A549 (cell line): ENCODE results near the gene LGMN. TPM values are rescaled to one million over a fixed set of nuclear protein-coding genes. Genes with fewer than 3 reads are reported as not detected.

Experiments
- BHLHE40 ChIP-seq: IDR thresholded peaks from 2 replicates; pipeline ENCODE4 v1.6.1; 2012; ENCODE audit warnings: low read depth, low read length, inconsistent platforms
- CBX2 ChIP-seq: fragments of 200-600 bp; sonication (generic); IDR thresholded peaks from 2 replicates; pipeline ENCODE4 v1.6.1; 2016; ENCODE audit warnings: low read depth, mild to moderate bottlenecking, borderline replicate concordance
- CBX8 ChIP-seq: fragments of 200-600 bp; sonication (generic); IDR thresholded peaks from 2 replicates; pipeline ENCODE4 v1.6.1; 2016
- CEBPB ChIP-seq, 2 experiments: fragments of >200 bp in 1 of 2; sonication (Bioruptor Twin) in 1 of 2; formaldehyde crosslinking in 1 of 2; IDR thresholded peaks; 2 replicates each; pipeline ENCODE4 v1.6.1; 2012 to 2016
- CHD4 ChIP-seq: fragments of 200-600 bp; sonication (generic); IDR thresholded peaks from 2 replicates; pipeline ENCODE4 v1.6.1; 2016; ENCODE audit warnings: antibody characterized with exemption, mild to moderate bottlenecking, borderline replicate concordance
- EHF ChIP-seq: fragments of 250-450 bp; sonication (Bioruptor Pico); IDR thresholded peaks from 2 replicates; pipeline ENCODE4 v1.5.0; 2020; ENCODE audit warnings: mild to moderate bottlenecking
- EHMT2 ChIP-seq: fragments of 200-600 bp; sonication (generic); IDR thresholded peaks from 2 replicates; pipeline ENCODE4 v1.6.1; 2016; ENCODE audit warnings: antibody characterized with exemption, low read depth, mild to moderate bottlenecking, moderate library complexity
- EP300 ChIP-seq, 2 experiments: fragments of >200 bp; sonication (Bioruptor Twin); formaldehyde crosslinking; IDR thresholded peaks; 2 replicates in 1 of 2; 3 replicates in 1 of 2; pipeline ENCODE4 v1.6.1; 2016 to 2017
- ESRRA ChIP-seq: fragments of 150-350 bp; IDR thresholded peaks from 2 replicates; pipeline ENCODE4 v1.6.1; 2014; ENCODE audit warnings: mild to moderate bottlenecking, low read length, borderline replicate concordance
- FOSB ChIP-seq: fragments of 250-450 bp; sonication (Bioruptor Pico); IDR thresholded peaks from 2 replicates; pipeline ENCODE4 v1.5.0; 2020; ENCODE audit warnings: mild to moderate bottlenecking, moderate library complexity
- GATA3 ChIP-seq: IDR thresholded peaks from 2 replicates; pipeline ENCODE4 v1.6.1; 2012; ENCODE audit warnings: borderline replicate concordance
- HOXA7 ChIP-seq: fragments of 250-450 bp; sonication (Bioruptor Pico); IDR thresholded peaks from 2 replicates; pipeline ENCODE4 v1.5.0; 2020; ENCODE audit warnings: mild to moderate bottlenecking, moderate library complexity
- JUN ChIP-seq, 2 experiments: fragments of >200 bp; sonication (Bioruptor Twin); formaldehyde crosslinking; IDR thresholded peaks; 2 replicates in 1 of 2; 3 replicates in 1 of 2; pipeline ENCODE4 v1.6.1; 2016 to 2017
- KDM1A ChIP-seq: fragments of 200-600 bp; sonication (generic); IDR thresholded peaks from 2 replicates; pipeline ENCODE4 v1.6.1; 2016; ENCODE audit warnings: low read depth, mild to moderate bottlenecking
- KDM5A ChIP-seq: fragments of 200-600 bp; sonication (generic); IDR thresholded peaks from 2 replicates; pipeline ENCODE4 v1.6.1; 2016; ENCODE audit warnings: antibody characterized with exemption, mild to moderate bottlenecking
- MAFK ChIP-seq: fragments of 450-650 bp; IDR thresholded peaks from 2 replicates; pipeline ENCODE4 v1.6.1; 2014; ENCODE audit not compliant: partially characterized antibody
- MYC ChIP-seq: IDR thresholded peaks from 2 replicates; pipeline ENCODE4 v1.6.1; 2012; ENCODE audit warnings: mild to moderate bottlenecking, inconsistent platforms, low read length, improper control_type of control experiment, borderline replicate concordance
- NPAS2 ChIP-seq: fragments of 250-450 bp; sonication (Bioruptor Pico); IDR thresholded peaks from 2 replicates; pipeline ENCODE4 v1.8.0; 2022; ENCODE audit warnings: mild to moderate bottlenecking, moderate library complexity, borderline replicate concordance
- NR3C1 ChIP-seq: fragments of >200 bp; sonication (Bioruptor Twin); formaldehyde crosslinking; IDR thresholded peaks from 3 replicates; pipeline ENCODE4 v1.6.1; 2017
- PHF8 ChIP-seq: fragments of 200-600 bp; sonication (generic); IDR thresholded peaks from 2 replicates; pipeline ENCODE4 v1.6.1; 2016; ENCODE audit warnings: low read depth, mild to moderate bottlenecking, antibody characterized with exemption, moderate library complexity, borderline replicate concordance
- RARB ChIP-seq: fragments of 250-450 bp; sonication (Bioruptor Pico); IDR thresholded peaks from 2 replicates; pipeline ENCODE4 v1.8.0; 2021; ENCODE audit warnings: mild to moderate bottlenecking, moderate library complexity
- RCOR1 ChIP-seq: fragments of 150-350 bp; IDR thresholded peaks from 2 replicates; pipeline ENCODE4 v1.6.1; 2014; ENCODE audit warnings: antibody characterized with exemption, low read length, low read depth
- RNF2 ChIP-seq: fragments of 200-600 bp; sonication (generic); IDR thresholded peaks from 2 replicates; pipeline ENCODE4 v1.6.1; 2016; ENCODE audit warnings: low read depth, mild to moderate bottlenecking, antibody characterized with exemption, moderate library complexity, borderline replicate concordance
- SREBF2 ChIP-seq: fragments of 450-650 bp; IDR thresholded peaks from 2 replicates; pipeline ENCODE4 v1.6.1; 2014; ENCODE audit warnings: mild to moderate bottlenecking, moderate library complexity
- ZC3H11A ChIP-seq: fragments of 450-650 bp; IDR thresholded peaks from 2 replicates; pipeline ENCODE4 v1.6.1; 2014; ENCODE audit warnings: antibody characterized with exemption, mild to moderate bottlenecking
- ZFP36 ChIP-seq: fragments of 450-650 bp; IDR thresholded peaks from 2 replicates; pipeline ENCODE4 v1.6.1; 2014; ENCODE audit warnings: borderline replicate concordance; ENCODE audit not compliant: partially characterized antibody
- ZNF302 ChIP-seq: fragments of 250-450 bp; sonication (Bioruptor Pico); IDR thresholded peaks from 2 replicates; pipeline ENCODE4 v1.9.0; 2021; ENCODE audit warnings: inconsistent platforms, mild to moderate bottlenecking, moderate library complexity
- polyA plus RNA-seq, 4 experiments: library from polyadenylated mRNA; depleted of rRNA in 3 of 4; stranded (reverse); fragments of >200 nt; fragmentation: RNase III in 1 of 4; extraction: RNeasy Plus Mini Kit Qiagen cat#74134 plus additional on column Dnase treatment in 1 of 4; gene quantifications; 2 replicates in 3 of 4; 3 replicates in 1 of 4; pipeline ENCODE4 v1.2.3, GENCODE V29; 2011 to 2017
- TF ChIP-seq, protein P1 (sequence below): IDR thresholded peaks from 2 replicates; pipeline ENCODE4 v1.6.1; 2012; ENCODE audit warnings: low read depth, borderline replicate concordance
- TF ChIP-seq, protein P2 (sequence below): fragments of >200 bp; sonication (Bioruptor Twin); formaldehyde crosslinking; IDR thresholded peaks from 3 replicates; pipeline ENCODE4 v1.6.1; 2016
- TF ChIP-seq, protein P3 (sequence below): fragments of 150-350 bp; IDR thresholded peaks from 2 replicates; pipeline ENCODE4 v1.6.1; 2014; ENCODE audit warnings: low read depth, mild to moderate bottlenecking, low read length
- TF ChIP-seq, protein P4 (sequence below): fragments of 250-450 bp; sonication (Bioruptor Pico); IDR thresholded peaks from 2 replicates; pipeline ENCODE4 v1.5.0; 2020; ENCODE audit warnings: low read depth, mild to moderate bottlenecking, moderate library complexity

Gene LGMN
- polyA plus RNA-seq, 2 of the 4 experiments (the other 2 are of a cell fraction) = 70.4 to 106 TPM

DNA sequence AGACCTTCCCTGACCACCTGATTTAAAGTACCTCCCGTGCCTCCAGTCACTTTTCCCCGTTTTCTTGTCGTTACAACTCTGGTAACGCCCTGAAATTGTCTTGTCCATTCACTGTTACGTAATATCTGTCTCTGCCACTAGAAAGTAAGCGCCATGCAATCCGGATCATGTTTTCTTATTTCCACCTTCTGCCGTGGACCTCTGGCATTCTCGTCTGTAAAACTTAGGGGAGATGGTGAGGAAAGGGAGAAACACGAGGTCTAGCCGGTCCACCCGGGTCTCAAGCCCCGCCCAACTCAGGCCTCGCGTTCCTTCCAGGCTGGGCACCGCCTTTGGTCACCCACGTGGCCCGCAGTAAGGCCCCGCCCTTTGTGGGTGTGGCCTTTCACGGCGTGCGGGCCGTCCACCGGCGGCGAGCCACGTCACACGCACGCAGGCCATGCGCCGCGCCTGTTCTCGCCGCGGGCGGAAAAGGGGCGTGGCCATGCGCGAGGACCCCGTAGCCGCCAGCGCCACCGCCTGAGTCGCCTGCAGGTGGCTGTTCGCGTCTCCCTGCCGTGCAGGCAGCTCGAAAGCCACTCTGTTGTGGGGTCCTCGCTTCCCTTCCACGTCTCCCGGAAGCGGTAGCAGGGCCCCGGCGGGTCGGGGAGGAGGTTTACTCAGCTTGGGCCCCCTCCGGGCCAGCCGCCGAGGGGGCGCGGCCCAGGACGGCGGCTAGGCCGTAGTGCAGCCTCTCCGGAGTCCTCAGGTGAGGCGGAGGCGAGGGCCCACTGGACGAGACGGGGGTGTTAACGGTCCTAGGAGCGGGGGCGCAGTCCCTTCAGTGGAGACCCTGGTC is 45.5 kb upstream of the LGMN start, which contains the start of gene GOLGA5 (continued):
- TF ChIP-seq EHMT2 (no peak), EP300 (IDR thresholded peaks at IDR 0.05) (no peak), ZNF302 (CRISPR knock-in tag) (no peak), FOSB (CRISPR knock-in tag) (no peak), MYC (peak; percentile 92), ESRRA (no peak), HOXA7 (CRISPR knock-in tag) (no peak), SREBF2 (no peak), NPAS2 (no peak), MAFK (no peak), CEBPB (IDR thresholded peaks at IDR 0.05) (peak; percentile 24 to 83; a peak in 2 of 4 replicates), CBX2 (no peak), ZC3H11A (no peak), RARB (CRISPR knock-in tag) (no peak; the same call in 1 of the 2 replicates), RCOR1 (no peak), KDM1A (no peak), NR3C1 (no peak), CBX8 (no peak), CHD4 (no peak), BHLHE40 (no peak), PHF8 (peak; percentile 92), EHF (CRISPR knock-in tag) (no peak), ZFP36 (no peak), KDM5A (no peak; the same call in 1 of the 2 replicates), RNF2 (0 out of 2 replicates have a peak, but pooled peaks have one; percentile 72), GATA3 (no peak), JUN (IDR thresholded peaks at IDR 0.05) (peak in 1 of 2 experiments; percentile 95; a peak in 3 of 5 replicates)
- TF ChIP-seq, protein P1, sequence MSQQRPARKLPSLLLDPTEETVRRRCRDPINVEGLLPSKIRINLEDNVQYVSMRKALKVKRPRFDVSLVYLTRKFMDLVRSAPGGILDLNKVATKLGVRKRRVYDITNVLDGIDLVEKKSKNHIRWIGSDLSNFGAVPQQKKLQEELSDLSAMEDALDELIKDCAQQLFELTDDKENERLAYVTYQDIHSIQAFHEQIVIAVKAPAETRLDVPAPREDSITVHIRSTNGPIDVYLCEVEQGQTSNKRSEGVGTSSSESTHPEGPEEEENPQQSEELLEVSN = peak; percentile 90
- TF ChIP-seq, protein P2, sequence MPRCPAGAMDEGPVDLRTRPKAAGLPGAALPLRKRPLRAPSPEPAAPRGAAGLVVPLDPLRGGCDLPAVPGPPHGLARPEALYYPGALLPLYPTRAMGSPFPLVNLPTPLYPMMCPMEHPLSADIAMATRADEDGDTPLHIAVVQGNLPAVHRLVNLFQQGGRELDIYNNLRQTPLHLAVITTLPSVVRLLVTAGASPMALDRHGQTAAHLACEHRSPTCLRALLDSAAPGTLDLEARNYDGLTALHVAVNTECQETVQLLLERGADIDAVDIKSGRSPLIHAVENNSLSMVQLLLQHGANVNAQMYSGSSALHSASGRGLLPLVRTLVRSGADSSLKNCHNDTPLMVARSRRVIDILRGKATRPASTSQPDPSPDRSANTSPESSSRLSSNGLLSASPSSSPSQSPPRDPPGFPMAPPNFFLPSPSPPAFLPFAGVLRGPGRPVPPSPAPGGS = peak; percentile 65; the same call in 2 of the 3 replicates
- TF ChIP-seq, protein P3, sequence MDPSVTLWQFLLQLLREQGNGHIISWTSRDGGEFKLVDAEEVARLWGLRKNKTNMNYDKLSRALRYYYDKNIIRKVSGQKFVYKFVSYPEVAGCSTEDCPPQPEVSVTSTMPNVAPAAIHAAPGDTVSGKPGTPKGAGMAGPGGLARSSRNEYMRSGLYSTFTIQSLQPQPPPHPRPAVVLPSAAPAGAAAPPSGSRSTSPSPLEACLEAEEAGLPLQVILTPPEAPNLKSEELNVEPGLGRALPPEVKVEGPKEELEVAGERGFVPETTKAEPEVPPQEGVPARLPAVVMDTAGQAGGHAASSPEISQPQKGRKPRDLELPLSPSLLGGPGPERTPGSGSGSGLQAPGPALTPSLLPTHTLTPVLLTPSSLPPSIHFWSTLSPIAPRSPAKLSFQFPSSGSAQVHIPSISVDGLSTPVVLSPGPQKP = no peak
- TF ChIP-seq, protein P4, sequence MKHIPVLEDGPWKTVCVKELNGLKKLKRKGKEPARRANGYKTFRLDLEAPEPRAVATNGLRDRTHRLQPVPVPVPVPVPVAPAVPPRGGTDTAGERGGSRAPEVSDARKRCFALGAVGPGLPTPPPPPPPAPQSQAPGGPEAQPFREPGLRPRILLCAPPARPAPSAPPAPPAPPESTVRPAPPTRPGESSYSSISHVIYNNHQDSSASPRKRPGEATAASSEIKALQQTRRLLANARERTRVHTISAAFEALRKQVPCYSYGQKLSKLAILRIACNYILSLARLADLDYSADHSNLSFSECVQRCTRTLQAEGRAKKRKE = no peak
